BE2C (cell line): Measurements from ENCODE around the gene TLX2.

Source experiments
- DNase-seq: peaks from one replicate; pipeline ENCODE4 v3.0.0-alpha.2; 2020
- H3K27me3 ChIP-seq: fragments of 250-450 bp; sonication (Bioruptor Pico); 2 replicates; pipeline ENCODE4 v1.5.1; 2020; ENCODE audit warnings: mild to moderate bottlenecking
- H3K36me3 ChIP-seq: fragments of 250-450 bp; sonication (Bioruptor Pico); 2 replicates; pipeline ENCODE4 v1.5.1; 2020; ENCODE audit warnings: mild to moderate bottlenecking
- H3K4me1 ChIP-seq: fragments of 250-450 bp; sonication (Bioruptor Pico); 2 replicates; pipeline ENCODE4 v1.5.1; 2020
- H3K4me3 ChIP-seq: 2 replicates; pipeline ENCODE4 v1.5.1; 2011; ENCODE audit warnings: low read depth, low read length
- H3K9me3 ChIP-seq: fragments of 250-450 bp; sonication (Bioruptor Pico); 2 replicates; pipeline ENCODE4 v1.5.1; 2020
- CTCF ChIP-seq: IDR thresholded peaks from 2 replicates; pipeline ENCODE4 v1.5.1; 2012; ENCODE audit warnings: mild to moderate bottlenecking, low read depth, low read length

Gene TLX2

GRCh38 chr2:74516650-74517049 is 2.4 kb downstream of the TLX2 start:
- no peak for TF ChIP-seq CTCF
- DNase-seq = no peak
- peaks cover 4% of the 10 kb centered on the region for H3K4me1 ChIP-seq
- no peaks in the 10 kb centered on the region for H3K27me3 ChIP-seq
- H3K4me3 ChIP-seq = no peak overlapping the region; the same call in 1 of the 2 replicates
- H3K36me3 ChIP-seq = peaks cover 54% of the 10 kb centered on the region
- H3K9me3 ChIP-seq = no peaks in the 10 kb centered on the region; the same call in 1 of the 2 replicates

GRCh38 chr2:74522516-74522915 is 8.3 kb downstream of the TLX2 start:
- no peak for TF ChIP-seq CTCF
- no peak for DNase-seq
- no peaks in the 10 kb centered on the region; the same call in 1 of the 2 replicates for H3K4me1 ChIP-seq
- no peaks in the 10 kb centered on the region for H3K9me3 ChIP-seq
- H3K36me3 ChIP-seq = peaks cover 46% of the 10 kb centered on the region
- H3K4me3 ChIP-seq = no peak overlapping the region
- H3K27me3 ChIP-seq = no peaks in the 10 kb centered on the region

- DNase-seq = no peak
- Histone ChIP-seq H3K36me3 (peaks cover 36% of the 10 kb centered on the region), H3K4me3 (no peak overlapping the region), H3K9me3 (no peaks in the 10 kb centered on the region), H3K4me1 (no peaks in the 10 kb centered on the region), H3K27me3 (no peaks in the 10 kb centered on the region)
- TF ChIP-seq CTCF = no peak
Measured at GRCh38 chr2:74524005-74524404, 9.8 kb downstream of the TLX2 start.

GRCh38 chr2:74524955-74525716 is 10.9 kb downstream of the TLX2 start:
- no peak for TF ChIP-seq CTCF
- no peak overlapping the region for H3K4me3 ChIP-seq
- no peak for DNase-seq

GRCh38 chr2:74525717-74526648 is 11.7 kb downstream of the TLX2 start, which contains the start of gene DQX1:
Gene DQX1 (minus strand): TSS chr2:74526231. CDS start chr2:74525729, 502 bp downstream.
- no peak for DNase-seq
- Histone ChIP-seq H3K36me3 (peaks cover 26% of the 10 kb centered on the region), H3K4me3 (no peak within 1 kb of the TSS), H3K27me3 (no peaks in the 10 kb centered on the region), H3K4me1 (no peaks in the 10 kb centered on the region), H3K9me3 (no peaks in the 10 kb centered on the region)
- TF ChIP-seq CTCF = no peak

More at GRCh38 chr2:74524955-74525716, 10.9 kb downstream of the TLX2 start:
- Histone ChIP-seq H3K9me3 (no peaks in the 10 kb centered on the region), H3K4me1 (no peaks in the 10 kb centered on the region), H3K36me3 (peaks cover 26% of the 10 kb centered on the region), H3K27me3 (no peaks in the 10 kb centered on the region)
